SU-DHL-6 (cell line): ENCODE data around the gene TSPAN33.

Source experiments
- CTCF ChIP-seq: fragments of 200-600 bp; sonication (generic); IDR thresholded peaks from one replicate; pipeline ENCODE4 v1.5.1; 2017; ENCODE audit warnings: antibody characterized with exemption, mild to moderate bottlenecking, low read length, moderate library complexity; ENCODE audit not compliant: insufficient read depth, poor library complexity, severe bottlenecking
- EZH2phosphoT487 ChIP-seq: fragments of 200-600 bp; sonication (generic), shearing (Covaris generic); conservative IDR thresholded peaks from 2 replicates; pipeline ENCODE4 v1.6.1; 2018; ENCODE audit warnings: mild to moderate bottlenecking, antibody characterized with exemption, low read length, moderate library complexity, mixed read lengths

GRCh38 chr7:129123510-129123857 lies 21.0 kb upstream of the TSPAN33 start:
- no peak for TF ChIP-seq CTCF
- no peak for TF ChIP-seq EZH2phosphoT487
